DMS114 treated with DMSO at 0.1 percent for 48 hours (cell line): ENCODE data around the gene SEMA4D.
"Not testable (repeated sequence)": the region's sequence is repeated elsewhere in the genome, so short reads cannot be mapped to it uniquely, and the experiment has no call there.

Source experiments
- DNase-seq: peaks from one replicate; lab custom pipeline; 2025; ENCODE audit not compliant: unreplicated experiment; lab: John Stamatoyannopoulos, UW

The SEMA4D gene

DNA sequence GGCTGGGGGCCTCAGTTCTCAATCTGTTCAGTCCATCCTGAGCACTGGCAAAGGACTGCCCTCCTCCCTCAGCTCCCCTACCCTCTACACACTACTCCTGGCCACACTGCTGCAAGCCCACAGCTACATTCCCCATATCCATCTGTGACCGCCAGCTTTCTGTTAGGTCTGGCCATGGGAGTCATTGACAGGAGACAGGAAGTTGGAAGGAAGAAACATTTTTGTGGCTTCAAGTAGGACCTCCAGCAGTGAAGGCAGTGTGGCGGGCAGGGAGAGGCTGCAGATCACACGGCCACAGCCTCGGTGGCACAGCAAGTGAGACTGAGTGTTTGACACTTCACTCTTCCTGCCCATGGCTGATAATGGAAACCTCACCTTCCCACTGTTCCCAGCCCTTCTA lies 123.7 kb downstream of the SEMA4D start:
- no peak for DNase-seq

DNA sequence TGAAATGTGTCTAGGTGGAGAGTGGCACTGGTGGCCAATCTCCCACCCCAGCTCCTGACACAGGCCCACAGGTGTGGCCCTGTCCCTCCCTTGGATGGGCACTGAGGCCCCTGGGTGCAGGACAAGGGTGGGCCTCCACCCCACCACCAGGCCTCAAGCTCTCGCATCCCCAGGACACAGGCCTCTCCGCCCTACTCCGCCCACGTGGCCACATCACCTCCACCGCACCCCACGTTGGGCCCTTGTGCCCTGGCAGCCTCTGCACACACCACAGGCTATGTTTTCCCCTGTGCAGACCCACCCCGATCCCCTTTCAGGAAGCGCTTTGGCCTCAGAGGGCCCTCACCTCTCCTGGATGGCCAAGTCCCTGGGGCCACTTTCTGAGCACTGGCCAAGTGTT lies 124.9 kb downstream of the SEMA4D start:
- no peak for DNase-seq

DNA sequence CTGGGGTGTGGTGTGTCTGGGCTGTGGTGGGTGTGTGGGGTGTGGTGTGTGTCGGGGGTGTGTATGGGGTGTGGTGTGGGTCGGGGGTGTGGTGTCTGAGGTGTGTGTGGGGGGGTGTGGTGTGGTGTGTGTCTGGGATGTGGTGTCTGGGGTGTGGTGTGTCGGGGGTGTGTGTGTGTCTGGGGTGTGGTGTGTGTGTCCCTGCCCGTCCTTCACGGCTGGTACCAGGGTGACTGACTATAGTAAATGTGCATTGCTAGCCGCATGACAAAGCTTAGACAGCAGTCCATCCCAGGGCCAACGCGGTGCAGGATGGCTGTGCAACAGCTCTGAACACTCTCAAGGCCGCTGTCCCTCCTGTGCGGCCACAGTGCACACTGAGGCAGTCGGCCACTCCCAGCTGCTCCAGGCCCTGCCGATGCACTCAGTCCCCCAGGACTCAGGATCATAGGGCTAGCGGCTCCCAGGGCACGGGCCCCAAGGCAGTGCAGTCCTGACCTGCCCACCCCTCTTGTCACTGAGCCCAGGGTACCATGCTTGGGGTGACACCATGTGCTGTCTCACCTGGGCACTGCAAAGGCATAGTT lies 125.6 kb downstream of the SEMA4D start:
- no peak for DNase-seq

DNA sequence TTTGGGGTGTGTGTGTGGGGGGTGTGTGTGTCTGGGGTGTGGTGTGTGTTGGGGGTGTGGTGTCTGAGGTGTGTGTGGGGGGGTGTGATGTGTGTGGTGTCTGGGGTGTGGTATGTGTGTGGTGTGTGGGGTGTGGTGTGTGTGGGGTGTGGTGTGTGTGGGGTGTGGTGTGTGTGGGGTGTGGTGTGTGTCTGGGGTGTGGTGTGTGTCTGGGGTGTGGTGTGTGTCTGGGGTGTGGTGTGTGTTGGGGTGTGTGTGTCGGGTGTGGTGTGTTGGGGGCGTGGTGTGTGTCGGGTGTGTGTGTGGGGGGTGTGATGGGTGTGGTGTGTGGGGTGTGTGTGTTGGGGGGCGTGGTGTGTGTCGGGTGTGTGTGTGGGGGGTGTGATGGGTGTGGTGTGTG lies 126.1 kb downstream of the SEMA4D start:
- DNase-seq: not testable (repeated sequence)

DNA sequence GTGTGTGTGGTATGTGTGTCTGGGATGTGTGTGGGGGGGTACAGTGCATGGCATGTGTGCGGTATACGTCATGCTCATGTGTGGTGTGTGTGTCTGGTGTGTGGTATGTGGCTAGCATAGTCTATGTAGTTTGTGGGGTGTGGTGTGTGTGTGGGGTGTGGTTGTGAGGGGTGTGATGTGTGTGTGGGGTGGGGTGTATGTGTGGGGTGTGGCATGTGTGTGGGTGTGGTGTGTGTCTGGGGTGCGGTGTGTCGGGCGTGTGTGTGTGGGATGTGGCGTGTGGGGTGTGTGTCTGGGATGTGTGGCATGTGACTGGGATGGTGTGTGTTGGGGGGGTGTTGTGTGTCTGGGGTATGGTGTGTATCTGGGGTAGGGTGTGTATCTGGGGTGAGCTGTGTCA lies 127.3 kb downstream of the SEMA4D start:
- no peak for DNase-seq

DNA sequence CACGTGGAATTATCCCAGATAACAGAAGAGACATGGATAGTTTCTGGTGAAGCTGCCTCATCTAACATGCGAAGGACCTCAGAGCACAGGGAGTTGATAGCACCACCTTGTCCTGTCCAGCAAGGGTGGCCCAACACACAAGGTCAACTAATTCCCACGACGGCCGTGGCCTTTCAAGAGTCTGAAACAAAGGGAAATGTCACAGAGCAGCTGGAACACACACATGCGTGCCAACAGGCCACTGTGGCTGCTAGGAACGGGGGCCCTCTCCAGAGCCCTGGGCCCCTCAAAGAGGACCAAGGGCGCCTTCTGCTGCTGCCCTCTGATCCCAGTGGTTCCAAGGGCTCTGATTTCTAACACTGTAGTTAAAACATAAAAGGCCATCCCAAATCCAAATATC lies 128.9 kb downstream of the SEMA4D start:
- DNase-seq: no peak

DNA sequence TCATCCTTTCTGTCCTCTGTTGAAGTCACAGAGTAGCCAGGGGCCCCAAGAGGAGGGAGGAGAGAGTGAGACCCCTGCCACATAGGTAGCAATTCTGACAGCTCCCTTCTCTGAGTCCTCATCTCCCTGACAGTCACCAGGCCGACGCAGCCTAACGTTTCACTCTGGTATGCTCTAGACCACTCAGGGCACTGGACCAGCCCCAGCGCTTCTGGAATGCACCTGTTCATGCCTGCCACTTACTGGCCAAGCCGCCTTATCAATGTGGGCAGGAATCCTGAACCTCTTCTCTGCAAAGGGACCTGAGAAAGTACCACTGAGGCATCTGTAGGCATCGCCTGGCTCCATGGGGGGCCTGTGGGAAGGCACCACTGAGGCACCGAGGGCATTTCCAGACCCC lies 129.4 kb downstream of the SEMA4D start:
- no peak for DNase-seq

DNA sequence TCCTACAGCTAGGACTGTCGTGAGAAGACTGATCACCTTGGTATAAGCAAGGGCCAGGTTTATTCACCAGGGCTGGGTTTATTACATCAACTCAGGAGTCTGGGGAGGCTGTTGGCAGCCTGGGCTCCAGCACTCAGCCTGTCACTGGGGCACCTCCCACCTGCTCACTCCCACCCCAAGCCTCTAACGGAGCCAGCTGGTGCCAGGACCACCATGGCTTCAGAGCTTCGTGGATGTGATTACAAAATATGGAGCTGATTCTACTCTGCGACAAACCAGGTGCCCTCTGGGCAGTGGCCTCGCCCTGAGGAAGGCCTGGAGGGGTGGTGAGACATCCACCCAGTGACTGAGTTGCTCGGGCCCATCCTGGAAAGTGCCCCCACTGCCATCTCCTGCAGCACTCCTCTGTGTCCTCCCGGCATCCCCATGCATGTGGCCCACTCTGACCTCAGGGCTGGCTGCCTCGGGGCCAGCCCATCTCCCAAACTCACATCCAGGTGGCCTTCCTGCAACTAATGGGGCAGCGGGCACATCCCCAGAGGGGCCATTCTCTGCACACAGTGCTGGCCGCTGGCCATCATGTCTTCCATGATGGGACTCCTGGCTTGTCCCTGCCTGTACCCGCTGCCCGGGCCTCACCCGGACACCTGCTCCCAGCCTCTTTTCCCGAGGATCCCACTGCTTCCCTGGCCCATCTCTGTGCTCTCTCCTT lies 130.0 kb downstream of the SEMA4D start:
- no peak for DNase-seq

DNA sequence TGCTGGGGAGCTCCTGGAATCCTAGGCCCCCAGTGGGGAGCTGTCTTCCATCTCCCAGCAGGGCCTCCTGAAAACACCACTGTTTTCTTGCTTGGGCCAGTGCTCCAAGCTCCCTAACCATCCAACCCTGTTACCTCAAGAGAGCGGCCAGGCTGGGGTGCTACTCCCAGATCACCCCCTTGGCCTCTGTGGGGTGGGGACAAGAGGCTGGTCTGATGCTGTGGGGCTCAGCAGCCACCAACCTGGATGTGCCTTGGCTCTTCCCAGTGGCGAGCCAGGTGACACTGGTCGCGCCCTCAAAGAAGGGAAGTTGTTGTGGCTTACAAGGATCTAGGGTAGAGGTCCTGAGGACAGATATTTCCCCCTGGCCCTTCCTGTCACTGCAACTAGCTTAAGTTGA lies 130.6 kb downstream of the SEMA4D start:
- DNase-seq: no peak

DNA sequence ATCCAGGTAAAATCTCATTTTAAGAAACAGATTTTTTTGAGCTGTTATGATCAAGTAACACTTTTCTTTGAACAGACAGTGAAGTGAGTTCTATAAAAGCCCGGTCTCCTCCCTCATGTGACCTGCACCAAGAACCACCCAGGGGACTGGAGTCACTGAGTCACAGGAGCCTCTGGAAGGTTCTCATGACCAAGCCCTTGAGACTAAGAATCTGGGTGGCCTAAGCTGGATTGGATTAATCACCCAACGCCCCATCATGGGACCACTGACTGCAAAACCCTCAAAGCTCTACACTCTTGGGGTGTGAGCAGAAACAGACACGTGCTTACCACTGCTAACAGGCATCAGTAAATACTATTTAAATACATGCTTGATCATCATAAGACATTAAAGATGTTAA lies 131.2 kb downstream of the SEMA4D start:
- no peak for DNase-seq

DNA sequence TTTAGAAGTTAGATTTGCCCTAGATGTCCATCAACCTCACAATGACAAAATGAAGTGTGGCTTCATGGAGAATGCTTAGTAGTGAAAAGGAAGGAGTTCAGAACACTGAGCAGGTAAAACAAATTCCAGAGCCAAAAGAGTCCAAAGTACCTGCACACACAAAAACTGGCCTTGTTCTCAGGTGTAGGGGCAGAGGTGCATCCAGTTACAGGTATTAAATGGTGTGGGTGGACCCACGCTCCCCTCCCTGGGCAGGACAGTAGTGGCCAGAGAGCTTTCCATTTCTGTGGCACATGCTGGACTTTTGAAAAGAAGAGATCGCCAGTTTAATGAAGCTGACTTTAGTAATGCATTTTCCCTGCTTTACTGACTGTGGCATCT lies 132.4 kb downstream of the SEMA4D start:
- no peak for DNase-seq

DNA sequence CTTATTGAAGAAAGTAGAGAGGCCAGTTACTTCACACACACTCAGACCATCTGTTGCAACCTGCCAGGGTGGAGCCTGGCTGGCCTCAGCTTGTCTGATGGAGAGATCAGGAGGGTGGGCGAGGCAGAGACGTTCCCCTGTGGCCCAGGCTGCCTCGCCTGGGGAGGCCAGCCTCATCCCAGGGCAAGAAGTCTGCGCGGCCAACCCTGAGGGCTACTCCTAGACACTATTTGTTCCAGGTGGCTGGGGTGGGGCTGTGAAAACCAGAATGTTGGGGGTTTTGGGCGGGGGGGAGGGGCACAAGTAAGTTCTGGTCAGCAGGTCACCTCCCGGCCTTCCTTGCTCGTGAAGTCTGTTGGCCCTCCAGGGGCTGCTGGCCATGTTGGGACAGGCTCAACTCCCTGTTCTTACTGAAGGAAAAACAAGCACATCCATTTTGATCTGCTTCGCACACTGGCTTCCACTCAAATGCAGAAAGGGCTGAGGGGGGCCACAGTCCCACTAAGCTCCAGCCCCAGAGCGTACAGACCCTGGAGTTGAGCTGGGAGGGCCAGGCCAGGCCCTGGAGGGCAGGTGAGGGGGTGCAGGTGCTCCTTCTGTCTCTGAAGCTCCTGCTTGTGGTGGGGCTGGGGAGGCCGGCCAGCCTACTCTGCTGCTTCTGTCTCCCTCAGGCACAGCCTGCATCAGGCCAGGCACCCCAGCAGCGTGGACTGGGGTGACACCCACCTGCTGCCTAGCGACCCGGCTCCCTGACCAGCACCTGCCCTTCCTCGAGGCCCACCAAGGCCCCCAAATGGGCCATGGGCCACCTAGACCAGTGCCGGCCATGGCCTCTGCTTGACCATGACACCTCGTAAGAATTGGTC lies 133.0 kb downstream of the SEMA4D start:
- no peak for DNase-seq

DNA sequence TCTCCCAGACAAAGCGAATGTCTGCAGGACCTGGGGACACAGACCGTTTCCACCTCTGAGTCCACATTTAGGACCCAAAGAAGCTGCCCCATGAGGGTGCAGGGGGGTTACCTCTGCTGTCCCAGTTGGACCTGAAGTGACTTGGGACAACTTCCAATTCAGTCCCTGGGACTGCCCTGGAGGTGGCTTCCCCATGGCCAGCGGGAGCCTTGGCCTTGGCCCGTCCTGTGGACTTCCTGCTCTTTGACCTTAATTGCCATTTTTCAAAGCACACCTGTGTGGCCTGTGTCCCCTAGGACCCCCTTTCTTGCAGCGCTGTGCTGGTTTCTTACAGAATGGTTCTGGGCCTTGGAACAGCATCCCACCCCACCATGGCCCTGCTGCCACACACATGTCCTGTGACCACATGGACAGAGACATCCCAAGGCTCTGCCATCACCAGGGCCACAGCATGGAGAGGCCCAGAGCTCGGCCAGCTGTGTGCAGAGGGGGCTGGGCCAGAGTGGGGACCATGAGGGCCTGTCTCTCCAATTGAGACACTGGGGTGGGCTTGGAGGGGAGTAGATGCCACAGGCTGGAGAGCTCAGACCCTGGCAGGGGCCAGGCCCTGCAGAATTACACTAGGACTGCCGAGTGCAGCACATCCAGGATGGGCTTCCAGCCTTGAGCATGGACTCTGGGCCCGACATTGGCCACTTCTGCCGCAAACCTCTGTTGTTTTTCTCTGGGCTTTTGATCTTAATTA lies 133.8 kb downstream of the SEMA4D start:
- no peak for DNase-seq

DNA sequence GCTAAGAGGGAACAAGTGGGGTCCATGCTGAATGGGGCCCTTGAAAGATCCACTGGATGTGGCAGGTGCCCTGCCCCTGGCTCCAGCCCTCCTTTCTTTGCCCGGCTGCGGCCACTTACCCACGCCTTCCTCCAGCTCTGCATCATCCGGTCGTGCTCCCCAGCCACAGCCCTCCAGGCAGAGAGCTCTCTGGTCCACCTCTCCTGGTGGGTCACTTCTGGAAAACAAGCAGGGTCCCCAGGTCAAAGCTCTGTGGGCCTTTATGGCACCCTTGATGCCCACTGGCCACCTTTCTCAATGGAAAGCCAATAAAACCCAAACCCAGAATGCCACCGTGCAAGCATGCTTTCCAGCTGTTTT lies 134.6 kb downstream of the SEMA4D start:
- no peak for DNase-seq

DNA sequence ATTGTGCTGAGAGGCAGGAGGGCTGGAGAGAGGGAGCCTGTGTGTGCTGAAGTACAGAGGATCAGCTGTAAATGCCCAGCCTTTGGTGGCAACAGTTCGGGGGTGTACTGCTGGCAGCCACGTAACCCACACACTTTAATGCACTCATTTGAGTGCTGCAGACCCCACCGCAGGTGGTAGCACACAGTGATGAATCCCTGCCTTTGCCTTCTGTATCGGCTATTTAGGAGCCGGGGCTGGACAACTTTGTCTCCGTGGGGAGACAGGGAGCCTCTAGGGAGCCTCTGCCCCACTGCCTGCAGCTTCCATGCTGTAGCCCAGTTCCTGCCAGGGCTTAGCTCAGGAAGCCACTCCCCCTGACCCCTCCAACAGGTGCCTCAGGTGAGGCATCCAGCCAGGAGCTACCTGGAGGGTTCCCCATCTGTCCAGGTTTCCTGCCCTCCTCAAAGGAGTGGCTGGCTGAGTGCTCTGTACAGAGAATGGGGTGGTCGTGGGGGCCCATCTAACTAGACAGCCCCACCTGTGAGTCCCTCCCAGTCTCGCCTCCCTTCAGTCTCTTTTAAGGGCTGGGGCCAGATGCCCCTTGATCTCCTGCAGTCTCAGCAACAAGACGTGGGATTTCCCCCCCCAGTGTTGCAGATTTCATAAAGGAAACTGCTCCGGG lies 135.1 kb downstream of the SEMA4D start:
- no peak for DNase-seq

DNA sequence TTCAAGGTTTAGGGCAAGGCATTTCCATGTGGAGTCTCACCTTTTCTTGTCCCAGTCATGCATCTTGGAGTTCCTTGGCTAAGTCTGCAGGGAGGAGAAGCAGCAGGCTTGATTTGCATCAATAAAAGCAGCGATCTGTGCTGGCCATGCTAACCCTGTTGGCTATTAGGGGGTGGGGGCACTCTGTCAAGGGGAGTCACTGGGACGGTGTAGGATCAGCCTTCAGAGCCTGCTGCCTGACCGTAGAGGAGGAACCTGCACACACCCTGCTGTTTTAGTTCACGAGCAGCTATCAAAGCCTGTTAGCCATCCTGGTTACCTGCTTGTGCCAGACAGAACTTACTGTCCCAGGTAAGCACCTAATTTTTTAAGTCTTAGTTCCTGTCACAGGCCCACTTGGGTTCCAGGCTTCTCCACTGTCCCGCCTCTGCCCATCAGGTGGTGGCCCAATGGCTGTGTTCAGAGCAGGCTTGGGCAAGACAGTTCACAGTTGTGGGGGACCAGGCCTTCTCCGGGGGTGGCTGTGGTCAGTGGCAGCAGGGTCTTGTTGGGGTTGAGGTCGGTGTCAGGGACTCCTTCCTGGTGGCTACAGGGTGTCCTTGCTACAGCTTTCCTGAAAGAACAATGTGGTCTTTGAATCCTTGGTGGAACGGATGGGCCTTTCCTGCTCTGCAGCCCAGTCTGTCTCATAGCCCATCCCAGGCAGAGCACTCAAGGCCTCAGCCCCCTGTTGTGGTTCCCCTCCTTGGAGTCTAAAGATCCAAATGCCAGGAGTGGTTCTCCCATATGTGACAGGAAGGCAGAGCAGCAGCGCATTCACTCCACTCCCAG lies 135.9 kb downstream of the SEMA4D start:
- no peak for DNase-seq

DNA sequence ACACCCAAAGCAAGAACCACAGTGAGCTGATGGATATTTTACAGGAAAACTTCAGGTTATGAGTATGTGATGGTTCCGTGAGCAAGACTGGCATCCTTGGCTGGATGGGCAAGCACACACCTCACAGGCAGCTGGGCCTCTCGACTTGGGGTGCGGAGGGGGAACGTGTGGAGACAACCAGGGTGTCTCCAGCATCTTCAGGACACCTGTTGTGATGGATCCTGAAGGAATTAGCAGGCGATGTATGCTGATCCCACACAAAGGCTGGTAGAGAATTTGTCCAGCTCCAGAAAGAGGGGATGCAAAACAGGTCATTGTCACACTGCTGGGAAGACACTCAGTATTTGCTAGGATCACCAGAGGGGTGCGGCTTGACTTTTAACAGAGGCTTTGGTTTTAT lies 136.9 kb downstream of the SEMA4D start:
- DNase-seq: no peak

DNA sequence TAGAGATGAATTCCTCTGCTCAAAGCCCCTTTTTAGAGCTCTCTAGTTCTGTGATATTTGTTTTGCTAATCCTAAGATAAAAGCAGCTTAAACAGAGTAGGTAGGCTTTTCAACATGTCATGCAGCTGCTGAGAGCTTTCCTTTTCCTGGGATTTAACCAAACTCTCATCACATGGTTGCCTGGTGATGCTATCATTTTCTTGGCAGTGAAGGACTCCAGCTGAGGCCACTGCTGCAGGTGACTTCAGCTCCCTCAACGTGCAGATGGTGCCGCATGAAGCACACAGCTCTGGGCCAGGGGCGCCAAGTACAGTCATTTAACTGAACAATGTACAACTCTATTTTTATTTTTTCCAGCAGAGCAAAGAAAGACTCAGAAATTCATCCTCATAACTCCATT lies 137.4 kb downstream of the SEMA4D start:
- no peak for DNase-seq

DNA sequence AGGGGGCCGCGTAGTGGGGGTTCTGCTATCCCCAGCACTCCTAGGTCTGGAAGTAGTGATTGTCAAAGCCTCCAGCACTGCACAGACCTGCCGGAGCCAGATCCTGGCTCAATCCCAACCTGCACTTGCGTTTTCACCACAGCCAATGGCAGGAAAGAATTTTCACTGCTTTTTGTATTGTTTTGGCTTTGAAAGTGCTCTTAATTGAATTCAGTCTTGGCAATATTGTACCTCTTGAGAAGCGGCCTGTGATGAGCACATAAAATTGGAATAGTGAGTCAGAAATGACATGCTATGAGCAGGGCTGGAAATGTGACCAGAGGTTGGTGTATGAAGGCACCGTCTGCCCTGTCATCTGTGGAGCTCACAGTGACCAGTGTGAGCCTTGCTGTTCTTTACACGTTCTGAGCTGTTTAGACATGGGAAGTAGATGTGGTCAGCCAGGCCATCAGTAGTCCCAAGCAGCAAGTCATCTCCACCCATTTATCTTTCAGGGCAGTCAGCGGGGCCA lies 138.1 kb downstream of the SEMA4D start:
- DNase-seq: no peak

DNA sequence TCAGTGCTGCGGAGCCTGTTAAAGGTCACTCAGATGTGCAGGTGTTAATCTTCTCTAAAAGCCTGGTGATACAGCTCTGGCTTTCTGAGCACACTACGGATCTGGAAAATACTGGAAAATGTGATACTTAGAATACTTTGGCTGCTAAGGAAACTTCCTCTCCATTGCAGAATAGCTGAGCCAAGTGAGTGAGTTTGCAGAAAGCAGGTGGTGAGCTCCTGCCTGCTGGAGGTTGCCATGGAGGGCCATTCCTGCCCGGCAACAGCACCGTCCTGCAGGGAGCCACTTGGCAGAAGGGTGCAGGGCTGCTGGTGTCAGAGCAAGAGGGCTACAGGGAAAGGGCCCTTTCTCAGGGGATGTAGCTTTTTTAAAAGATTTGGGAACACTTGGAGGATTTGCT lies 138.9 kb downstream of the SEMA4D start:
- no peak for DNase-seq
